ENCODE measurements around the gene OGFOD1.

The OGFOD1 gene

GRCh38 chr16:56426585-56426984, 24.8 kb upstream of the OGFOD1 start:
- DNase-seq (ENCODE audit: low read depth in 2 of 2, low spot score in 1 of 2) = no peak

GRCh38 chr16:56428091-56428490, 23.3 kb upstream of the OGFOD1 start:
- no peak for DNase-seq (ENCODE audit: low read depth in 2 of 2, low spot score in 1 of 2)

GRCh38 chr16:56436258-56436657, 15.1 kb upstream of the OGFOD1 start:
- no peak for DNase-seq (ENCODE audit: low read depth in 2 of 2, low spot score in 1 of 2)

- no peak for DNase-seq (ENCODE audit: low read depth in 2 of 2, low spot score in 1 of 2)
Measured at GRCh38 chr16:56438038-56438437, 13.3 kb upstream of the OGFOD1 start.

DNA sequence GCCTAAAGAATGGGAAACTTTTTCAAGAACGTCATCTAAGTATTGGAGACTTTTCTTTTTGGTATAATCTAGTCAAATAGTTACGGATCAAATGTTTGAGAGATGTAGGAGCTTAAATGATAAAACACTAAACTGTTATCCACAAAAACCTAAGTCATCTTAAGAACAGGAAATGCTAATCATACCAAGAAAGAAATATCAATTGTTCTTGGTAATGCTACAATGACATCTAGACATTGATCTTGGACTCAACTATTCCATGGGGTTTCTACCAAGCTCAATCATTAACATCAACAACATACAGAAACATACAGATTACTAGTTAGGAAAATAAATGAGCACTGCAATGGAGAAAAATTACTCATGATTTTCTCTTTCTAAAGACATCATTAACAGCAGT, 4.1 kb upstream of the OGFOD1 start:
- DNase-seq (ENCODE audit: low read depth in 2 of 2, low spot score in 1 of 2) = no peak

DNA sequence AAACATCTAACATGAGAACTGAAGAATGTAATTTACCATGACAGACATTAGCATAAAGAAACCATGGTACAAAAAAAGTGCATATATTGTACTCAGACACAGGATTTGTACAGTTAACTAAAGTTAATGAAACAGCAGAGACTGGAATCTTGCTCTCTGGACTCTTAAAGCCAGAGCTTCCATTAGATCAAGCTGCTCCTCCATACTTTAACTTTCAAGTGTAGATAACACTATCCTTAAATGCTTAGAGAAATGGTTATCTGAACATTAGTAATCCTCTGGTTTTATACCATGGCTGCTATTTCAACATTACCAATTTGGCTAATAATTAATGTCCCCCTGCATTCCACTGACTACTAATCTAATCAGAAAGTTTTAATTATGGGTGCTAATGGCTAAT, 3.3 kb upstream of the OGFOD1 start:
- no peak for DNase-seq (ENCODE audit: low read depth in 2 of 2, low spot score in 1 of 2)

DNA sequence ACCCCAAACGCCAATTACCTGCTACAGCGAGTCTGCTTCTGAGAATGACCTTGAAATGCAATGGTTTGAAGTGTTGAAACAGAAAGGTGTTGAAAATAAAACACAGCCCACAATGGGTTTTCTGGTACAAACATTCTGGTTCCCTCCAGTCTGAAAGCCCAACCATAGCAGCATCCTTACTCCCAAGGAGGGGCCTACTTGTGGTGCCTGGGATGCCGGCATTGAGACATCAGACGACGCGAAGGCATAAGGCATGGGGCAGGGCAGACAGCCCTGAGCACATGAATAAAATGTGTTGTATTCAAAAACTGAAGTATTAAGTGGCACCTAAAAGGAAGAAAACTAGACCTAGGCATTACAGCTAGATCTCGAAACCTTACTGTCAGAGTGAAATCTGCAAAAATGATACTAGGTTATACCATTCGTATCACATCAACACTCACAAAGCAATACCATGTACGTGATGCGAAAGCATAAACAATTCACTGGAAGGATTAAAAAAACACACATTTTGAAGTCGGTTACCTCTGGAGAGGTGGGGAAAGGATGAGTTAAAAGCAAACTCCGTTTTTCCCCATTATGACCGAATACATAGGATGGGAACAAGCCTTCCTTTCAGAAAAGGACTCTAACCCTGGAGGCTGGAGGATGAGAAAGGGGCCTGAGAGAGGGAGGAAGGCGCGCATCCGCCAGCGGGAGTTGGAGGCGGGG, 924 bp upstream of the OGFOD1 start:
- no peak for DNase-seq (ENCODE audit: low read depth in 2 of 2, low spot score in 1 of 2)

GRCh38 chr16:56451753-56452689, 667 bp downstream of the OGFOD1 start:
- no peak for DNase-seq (ENCODE audit: low read depth in 2 of 2, low spot score in 1 of 2)

GRCh38 chr16:56457927-56458470, 6.6 kb downstream of the OGFOD1 start:
- DNase-seq (ENCODE audit: low read depth in 2 of 2, low spot score in 1 of 2) = no peak

DNA sequence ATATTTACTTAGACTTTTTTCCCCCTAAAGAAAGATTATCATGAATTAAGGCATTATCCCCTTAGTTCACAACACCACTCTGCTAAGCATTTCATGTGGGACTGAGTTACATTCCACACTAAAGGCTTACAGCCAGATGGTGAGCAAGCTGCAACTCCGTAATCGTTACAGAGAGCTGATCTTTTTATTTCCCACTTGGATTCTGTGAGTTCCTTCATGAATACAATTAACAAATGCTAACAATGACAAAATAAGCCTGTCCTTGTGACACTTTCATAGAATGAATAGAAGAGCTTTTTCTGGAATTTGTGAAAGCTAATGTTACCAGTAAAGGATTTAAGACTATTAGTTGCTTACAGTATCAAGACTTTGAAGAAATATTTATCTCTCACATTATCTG, 8.7 kb downstream of the OGFOD1 start:
- DNase-seq (ENCODE audit: low read depth in 2 of 2, low spot score in 1 of 2) = no peak

GRCh38 chr16:56462064-56462796, 10.9 kb downstream of the OGFOD1 start:
- no peak for DNase-seq (ENCODE audit: low read depth in 2 of 2, low spot score in 1 of 2)

DNA sequence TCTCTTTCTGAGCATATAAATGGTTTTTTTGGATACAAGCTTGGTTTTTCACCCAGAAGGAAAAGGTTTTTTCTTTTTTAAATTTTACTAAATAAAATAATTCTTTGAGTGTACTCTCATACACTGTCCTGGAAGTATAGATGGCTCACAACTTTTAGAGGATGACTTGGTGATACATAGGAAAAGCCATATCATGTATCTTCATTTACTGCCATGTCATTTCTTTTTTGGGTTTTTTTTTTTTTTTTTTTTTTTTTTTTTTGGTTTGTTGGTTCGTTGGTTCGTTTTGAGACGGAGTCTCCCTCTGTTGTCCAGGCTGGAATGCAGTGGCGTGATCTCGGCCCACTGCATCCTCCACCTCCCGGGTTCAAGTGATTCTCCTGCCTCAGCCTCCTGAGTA, 11.8 kb downstream of the OGFOD1 start:
- DNase-seq (ENCODE audit: low read depth in 2 of 2, low spot score in 1 of 2) = no peak

DNA sequence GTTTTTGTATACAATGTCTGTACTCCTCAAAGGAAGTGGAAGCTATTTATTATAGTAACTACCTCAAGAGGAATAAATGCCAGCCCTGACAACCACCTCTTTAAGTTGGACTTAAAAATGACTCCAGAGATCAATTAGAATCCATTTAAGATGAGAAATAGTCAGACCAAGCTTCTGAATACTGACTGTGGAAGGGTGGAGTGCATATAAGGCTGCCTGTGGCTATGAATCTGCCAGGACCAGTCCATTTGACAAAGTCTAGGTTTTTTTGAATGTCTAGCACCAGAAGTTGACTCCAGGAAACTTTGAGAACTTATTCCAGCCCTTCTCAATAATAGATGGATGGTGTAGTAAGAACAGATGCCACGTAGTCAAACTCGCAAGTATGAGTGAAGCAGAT, 15.0 kb downstream of the OGFOD1 start:
- DNase-seq (ENCODE audit: low read depth in 2 of 2, low spot score in 1 of 2) = no peak

- no peak for DNase-seq (ENCODE audit: low read depth in 2 of 2, low spot score in 1 of 2)
Measured at GRCh38 chr16:56468800-56469199, 17.4 kb downstream of the OGFOD1 start.

DNA sequence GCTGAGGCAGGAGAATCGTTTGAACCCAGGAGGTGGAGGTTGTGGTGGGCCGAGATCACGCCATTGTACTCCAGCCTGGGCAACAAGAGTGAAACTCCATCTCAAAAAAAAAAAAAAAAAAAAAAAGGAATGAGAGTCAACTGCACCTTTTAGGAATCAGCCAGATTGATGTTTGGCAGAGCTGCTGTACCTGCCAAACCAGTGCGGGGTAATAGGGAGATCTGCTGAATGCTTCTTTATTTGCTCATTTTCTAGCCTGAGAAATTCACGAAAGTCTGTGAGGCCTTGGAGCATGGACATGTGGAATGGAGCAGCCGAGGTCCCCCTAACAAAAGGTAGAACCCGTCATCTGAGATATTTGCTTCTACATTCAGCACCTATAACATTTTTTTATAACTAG, 18.4 kb downstream of the OGFOD1 start:
- DNase-seq (ENCODE audit: low read depth in 2 of 2, low spot score in 1 of 2) = no peak

- DNase-seq (ENCODE audit: low read depth in 2 of 2, low spot score in 1 of 2) = no peak
Measured at GRCh38 chr16:56470232-56470631, 18.9 kb downstream of the OGFOD1 start.

GRCh38 chr16:56470666-56471065, 19.3 kb downstream of the OGFOD1 start:
- DNase-seq (ENCODE audit: low read depth in 2 of 2, low spot score in 1 of 2) = no peak

DNA sequence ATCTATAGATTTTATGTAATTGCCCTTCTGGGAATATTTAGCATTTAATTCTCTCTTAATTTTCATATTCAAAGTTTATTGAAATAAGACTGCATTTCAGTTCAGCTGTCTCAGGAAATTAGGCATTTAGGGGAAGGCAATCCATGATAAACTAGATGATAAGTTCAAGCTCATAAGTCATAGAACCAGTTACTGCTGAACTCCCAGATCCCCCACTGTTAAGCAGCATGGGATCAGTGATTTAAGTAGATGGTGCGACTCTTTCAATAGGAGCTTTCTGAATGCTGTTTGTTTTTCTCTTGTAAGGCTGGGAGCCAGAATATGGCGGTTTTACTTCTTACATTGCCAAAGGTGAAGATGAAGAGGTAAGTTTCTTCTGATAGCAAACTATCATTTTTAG, 23.8 kb downstream of the OGFOD1 start:
- DNase-seq (ENCODE audit: low read depth in 2 of 2, low spot score in 1 of 2) = no peak

GRCh38 chr16:56477096-56477878, 25.9 kb downstream of the OGFOD1 start:
- no peak for DNase-seq (ENCODE audit: low read depth in 2 of 2, low spot score in 1 of 2)

DNA sequence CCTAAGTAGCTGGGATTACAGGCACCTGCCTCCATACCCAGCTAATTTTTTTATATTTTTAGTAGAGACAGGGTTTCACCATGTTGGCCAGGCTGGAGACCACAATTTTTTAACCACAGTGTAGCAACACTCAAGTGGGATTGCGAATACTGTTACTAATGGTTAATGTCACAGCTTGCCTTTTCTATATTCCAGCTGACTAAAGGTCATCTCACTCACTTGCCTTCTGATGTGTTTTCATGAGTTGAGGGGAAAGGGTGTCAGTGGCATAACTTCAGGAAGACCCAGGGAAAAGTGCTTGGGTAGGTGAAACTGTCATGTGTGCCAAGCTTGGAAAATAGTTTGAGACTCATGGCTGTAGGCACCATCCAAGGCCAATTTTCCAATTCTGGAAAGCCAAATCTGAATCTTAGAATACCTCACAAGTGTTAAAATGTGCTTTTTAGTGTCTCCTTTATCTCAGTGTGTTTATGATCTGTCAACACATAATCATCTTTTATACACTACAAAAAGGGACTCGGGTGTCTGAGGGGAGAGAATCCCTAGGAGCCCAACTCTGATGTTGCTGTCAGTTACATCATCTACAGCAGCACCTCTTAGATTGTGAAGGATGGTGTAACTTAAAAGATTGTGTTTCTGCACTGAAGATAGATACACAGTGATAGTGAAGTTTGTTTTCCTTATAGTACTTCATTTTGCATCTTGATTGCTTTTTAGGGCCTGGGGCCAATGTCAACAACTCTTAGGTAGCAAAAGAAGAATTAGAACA, 27.1 kb downstream of the OGFOD1 start:
- DNase-seq (ENCODE audit: low read depth in 2 of 2, low spot score in 1 of 2) = no peak

All from stimulated activated CD8-positive, alpha-beta memory T cell treated with anti-CD3 and anti-CD28 coated beads, Interleukin-4, amount 100 ng/mL, for 4 hours (primary cell).